NK-92 treated with Interleukin-12 subunit alpha and Interleukin-12 subunit beta, amount 100 ng/mL, for 24 hours (cell line): ENCODE measurements around the gene CAND1.
"Not testable (repeated sequence)": the region's sequence is repeated elsewhere in the genome, so short reads cannot be mapped to it uniquely, and the experiment has no call there.

ENCODE experiments used
- DNase-seq: peaks from one replicate; lab custom pipeline; 2025; lab: John Stamatoyannopoulos, UW

CAND1 gene

DNA sequence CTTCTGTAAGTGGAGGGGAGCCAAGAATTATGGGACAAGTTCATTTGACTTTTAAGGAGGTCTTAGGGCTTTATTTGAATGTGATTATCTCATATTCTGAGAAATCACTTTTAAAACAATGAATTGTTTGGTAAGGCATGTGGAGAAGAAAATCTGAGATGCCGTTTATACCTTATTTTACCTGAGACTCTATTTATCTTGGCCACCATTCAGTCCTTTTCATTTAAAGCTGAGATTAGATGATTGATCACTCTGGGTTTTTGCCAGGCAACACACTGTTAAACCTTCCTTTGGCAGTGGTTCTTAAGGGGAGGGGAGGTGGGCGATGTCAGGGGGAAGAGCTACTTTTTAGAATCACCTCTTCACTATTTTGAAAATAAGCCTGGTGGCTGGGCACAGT lies 11.4 kb downstream of the CAND1 start:
- no peak for DNase-seq

GRCh38 chr12:67284561-67284960 lies 15.4 kb downstream of the CAND1 start:
- DNase-seq, result no peak

DNA sequence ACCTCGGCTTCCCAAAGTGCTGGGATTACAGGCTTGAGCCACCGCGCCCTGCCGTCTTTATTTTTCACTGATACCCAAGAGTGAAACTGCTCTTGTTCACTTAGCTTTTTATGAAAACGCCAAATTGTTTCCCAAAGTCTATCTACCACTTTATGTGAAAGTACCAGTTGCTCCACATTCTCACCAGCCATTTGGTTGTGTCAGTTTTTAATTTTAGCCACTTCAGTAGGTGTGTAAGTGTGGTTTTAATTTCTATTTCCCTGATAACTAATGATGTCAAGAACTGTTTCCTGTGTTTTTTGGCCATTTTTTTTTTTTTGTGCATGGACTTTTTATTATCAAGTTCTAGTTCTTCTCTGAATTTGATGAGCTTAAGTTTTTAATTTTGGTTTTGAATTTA lies 17.1 kb downstream of the CAND1 start:
- no peak for DNase-seq

- DNase-seq, result no peak
Observed at GRCh38 chr12:67287311-67287710, 18.2 kb downstream of the CAND1 start.

- DNase-seq, result no peak
Observed at GRCh38 chr12:67288561-67288960, 19.4 kb downstream of the CAND1 start.

- no peak for DNase-seq
Observed at GRCh38 chr12:67290378-67290777, 21.2 kb downstream of the CAND1 start.

DNA sequence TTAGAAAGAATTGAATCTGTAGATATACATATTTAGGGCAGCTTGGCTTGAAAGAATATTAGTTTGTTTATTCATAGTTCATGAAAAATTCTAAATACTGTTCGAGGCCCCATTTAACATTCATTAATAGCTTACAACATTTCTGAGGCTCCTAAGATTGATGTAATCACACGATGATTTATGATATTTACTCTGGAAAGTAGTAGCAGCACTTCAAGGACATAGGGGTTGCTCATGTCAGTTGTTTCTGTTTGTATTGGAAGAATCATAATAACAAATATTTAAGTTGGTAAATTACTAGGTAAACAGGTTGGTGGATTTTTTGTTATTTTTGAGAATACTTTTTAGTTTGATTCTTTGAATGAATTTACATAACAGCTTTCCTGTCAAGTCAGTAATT lies 30.4 kb downstream of the CAND1 start:
- no peak for DNase-seq

DNA sequence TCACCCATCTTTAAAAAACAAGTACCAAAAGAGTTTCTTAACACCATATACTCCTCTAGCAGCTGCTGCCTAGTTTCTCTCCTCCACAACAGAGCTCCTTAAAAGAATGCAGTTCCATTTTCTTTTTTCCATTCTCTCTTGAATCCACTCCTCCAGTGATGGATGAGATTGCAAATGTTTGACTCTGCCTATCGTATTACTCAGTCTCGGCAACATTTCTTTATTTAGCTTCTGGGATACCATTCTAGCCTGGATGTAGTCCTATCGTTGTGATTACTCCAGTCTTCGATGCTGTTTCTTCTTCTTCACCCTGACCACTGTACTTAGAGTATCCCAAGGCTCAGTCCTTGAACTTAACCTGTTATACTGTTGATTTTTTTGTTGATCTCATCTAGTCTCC lies 30.8 kb downstream of the CAND1 start:
- DNase-seq, result no peak

DNA sequence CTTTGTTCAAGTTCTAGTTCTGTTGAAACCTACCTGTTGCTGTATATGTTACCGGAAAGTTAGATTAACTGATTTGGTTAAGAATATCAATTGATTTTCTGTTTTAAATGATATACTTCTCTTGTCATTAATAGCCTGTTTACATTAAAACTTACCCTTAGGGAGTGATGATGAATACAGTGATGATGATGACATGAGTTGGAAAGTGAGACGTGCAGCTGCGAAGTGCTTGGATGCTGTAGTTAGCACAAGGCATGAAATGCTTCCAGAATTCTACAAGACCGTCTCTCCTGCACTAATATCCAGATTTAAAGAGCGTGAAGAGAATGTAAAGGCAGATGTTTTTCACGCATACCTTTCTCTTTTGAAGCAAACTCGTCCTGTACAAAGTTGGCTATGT lies 33.0 kb downstream of the CAND1 start:
- DNase-seq, result no peak

DNA sequence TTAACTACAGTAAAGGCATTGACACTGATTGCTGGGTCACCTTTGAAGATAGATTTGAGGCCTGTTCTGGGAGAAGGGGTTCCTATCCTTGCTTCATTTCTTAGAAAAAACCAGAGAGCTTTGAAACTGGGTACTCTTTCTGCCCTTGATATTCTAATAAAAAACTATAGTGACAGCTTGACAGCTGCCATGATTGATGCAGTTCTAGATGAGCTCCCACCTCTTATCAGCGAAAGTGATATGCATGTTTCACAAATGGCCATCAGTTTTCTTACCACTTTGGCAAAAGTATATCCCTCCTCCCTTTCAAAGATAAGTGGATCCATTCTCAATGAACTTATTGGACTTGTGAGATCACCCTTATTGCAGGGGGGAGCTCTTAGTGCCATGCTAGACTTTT lies 36.4 kb downstream of the CAND1 start:
- DNase-seq, result no peak

DNA sequence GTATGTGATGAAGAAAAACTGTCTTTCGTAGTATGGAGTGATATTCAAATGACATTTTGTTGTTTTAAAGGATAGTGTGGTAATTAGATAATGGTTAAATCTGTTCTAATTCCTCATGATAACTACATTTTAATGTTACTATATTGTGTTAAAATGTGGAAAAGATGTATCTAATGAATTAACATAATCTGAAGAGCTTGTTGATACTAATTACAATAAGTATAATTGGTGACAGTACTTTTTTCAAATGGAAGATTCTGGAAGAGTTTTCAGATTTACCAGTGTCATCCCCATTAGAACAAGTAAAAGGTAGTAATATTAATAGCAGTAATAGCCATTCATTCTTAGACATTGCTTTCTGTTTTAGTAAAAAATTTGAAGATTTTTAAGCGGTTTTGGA lies 37.6 kb downstream of the CAND1 start:
- DNase-seq, result no peak

DNA sequence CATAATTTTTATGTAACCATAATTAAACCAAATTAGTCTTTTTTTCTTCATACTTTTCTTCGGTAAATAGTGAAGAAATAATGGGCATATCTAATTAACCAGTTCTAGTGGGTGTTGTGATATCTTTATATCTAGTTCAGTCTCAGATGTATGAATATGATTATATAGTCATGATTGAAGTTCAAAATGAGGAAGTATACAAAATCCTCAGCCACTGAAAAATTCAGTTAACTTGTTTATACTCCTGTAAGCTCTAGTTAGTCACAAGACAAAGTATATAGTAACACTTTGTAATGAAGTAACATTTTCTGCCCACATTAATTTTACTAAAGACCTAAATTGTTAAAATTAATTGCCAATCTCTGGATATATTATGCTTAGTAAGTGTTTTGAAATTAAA lies 46.5 kb downstream of the CAND1 start:
- no peak for DNase-seq

- no peak for DNase-seq
Observed at GRCh38 chr12:67318786-67319185, 49.6 kb downstream of the CAND1 start.

GRCh38 chr12:67319936-67320335 lies 50.8 kb downstream of the CAND1 start:
- DNase-seq, result no peak

DNA sequence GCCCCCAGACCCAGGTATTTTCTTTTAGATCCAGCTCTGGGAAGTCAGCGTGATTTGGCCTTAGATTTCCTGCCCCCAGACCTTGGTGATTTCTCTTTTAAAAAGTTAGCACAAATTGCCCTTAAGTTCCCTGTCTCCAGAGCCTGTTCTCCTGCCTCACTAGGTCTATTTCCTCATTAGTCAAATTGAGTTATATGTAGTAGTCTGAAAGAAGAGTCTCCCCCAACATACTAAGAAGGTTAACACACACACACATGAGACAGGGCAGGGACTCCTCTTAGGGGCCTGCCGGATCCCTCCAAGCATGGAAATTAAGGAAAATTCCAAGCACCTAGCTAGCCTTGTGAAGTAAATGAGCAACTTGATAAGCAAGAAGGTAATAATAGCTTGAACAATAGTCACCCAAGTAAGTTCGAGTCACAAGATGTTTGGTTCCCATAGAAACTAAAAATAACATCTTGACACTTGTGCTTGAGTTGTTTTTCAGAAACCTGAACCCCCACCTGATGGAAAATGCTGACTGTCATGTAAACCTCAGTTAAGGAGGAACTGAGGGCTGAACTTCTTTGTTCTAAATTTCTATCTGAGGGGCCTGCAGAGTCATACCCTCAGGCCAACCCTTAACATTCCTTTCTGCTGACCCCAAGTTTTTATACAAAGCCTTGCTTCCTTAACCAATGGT lies 51.6 kb downstream of the CAND1 start:
- DNase-seq, result no peak

DNA sequence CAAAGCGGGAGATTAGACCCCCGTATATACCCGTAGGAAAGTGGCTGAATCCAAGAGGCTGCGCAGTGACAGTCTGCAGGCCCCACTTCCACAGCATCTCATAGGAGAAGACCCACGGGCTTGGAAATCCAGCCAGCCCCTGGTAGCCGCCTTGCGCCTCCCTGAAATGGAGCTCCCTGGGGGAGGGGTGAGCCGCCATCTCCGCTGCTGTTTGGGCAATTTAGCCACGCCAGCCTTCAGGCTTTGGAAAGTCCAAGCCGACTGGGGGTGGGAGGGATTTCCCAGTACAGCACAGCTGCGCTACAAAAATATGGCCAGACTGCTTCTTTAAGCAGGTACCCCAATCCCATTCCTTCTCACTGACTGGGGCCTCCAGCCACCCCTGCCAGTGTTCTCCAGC lies 53.4 kb downstream of the CAND1 start:
- no peak for DNase-seq

- no peak for DNase-seq
Observed at GRCh38 chr12:67323007-67323406, 53.8 kb downstream of the CAND1 start.

GRCh38 chr12:67326637-67327036 lies 57.5 kb downstream of the CAND1 start:
- no peak for DNase-seq

DNA sequence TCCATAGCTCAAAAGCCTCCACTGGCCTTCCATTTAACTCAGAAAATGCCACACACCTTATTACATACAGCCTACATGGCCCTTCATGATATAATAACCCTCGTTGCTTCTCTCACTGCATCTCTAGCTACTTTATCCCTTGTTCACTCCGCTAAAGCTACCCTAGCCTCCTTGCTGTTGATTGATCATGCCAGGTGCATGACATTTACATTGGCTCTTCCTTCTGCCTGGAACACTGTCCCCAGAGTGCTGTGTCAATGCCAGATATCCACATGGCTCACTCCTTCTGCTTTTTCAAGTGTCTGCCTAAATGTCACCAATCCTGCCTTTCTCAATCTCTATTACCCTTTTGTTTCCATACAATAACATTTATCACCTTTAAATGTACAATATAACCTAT lies 58.3 kb downstream of the CAND1 start:
- DNase-seq, result no peak

- DNase-seq, result no peak
Observed at GRCh38 chr12:67331123-67331522, 62.0 kb downstream of the CAND1 start.

GRCh38 chr12:67331828-67332227 lies 62.7 kb downstream of the CAND1 start:
- DNase-seq, result no peak

DNA sequence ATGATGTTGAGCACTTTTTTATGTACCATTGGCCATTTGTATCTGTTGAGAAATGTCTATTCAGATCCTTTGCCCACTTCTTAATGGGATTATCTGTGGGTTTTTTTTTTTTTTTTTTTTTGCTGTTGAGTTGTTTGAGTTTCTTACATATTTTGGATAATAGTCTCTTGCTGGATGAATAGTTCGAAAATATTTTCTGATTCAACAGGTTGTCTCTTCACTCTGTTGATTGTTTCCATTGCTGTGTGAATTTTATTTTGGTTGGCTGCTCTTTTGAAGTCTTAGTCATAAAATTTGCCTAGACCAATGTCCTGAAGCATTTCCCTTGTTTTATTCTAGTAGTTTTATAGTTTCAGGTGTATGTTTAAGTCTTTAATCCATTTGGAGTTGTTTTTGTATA lies 64.5 kb downstream of the CAND1 start:
- DNase-seq, result no peak

GRCh38 chr12:67338426-67338825 lies 69.3 kb downstream of the CAND1 start:
- DNase-seq, result no peak

DNA sequence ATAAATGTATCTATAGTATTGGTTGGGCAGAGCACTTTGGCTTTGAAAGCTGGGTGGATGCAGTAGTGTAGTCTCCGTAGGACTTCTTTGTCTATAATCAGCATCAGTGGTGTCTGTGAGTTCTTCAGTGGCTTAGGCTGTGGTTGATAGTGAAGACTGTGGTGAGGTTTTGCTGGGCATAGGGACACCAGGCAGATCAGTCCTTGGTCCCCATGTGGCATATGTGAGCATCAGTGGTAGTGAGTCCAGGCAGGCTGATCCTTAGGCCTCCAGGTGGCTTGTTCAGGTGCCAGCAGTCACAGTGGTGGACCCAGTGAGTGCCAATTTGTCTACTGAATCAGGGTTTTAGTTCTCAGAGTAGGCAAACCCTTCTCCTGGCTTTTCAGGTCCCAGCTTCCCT lies 70.4 kb downstream of the CAND1 start:
- DNase-seq, result no peak

DNA sequence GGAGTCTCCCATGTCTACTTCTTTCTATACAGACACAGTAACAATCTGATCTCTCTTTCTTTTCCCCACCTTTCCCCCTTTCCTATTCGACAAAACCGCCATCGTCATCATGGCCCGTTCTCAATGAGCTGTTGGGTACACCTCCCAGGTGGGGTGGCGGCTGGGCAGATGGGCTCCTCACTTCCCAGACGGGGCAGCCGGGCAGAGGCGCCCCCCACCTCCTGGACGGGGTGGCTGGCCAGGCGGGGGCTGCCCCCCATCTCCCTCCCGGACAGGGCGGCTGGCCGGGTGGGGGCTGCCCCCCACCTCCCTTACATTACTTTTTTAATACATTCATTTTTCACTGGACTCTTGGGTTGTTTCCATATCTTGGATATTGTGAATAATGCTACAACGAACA lies 71.9 kb downstream of the CAND1 start:
- DNase-seq, result not testable (repeated sequence)
